GM20000 (cell line): ENCODE measurements around the gene SMAD7.

Experiments used
- DNase-seq: peaks from one replicate; pipeline ENCODE4 v3.0.0; 2012; ENCODE audit warnings: low spot score
- TF ChIP-seq, protein P1 (sequence below): IDR thresholded peaks from 2 replicates; pipeline ENCODE4 v1.5.1; 2012; ENCODE audit warnings: mild to moderate bottlenecking, control low read depth; ENCODE audit errors: extremely low read depth, missing control alignments

Gene SMAD7

DNA sequence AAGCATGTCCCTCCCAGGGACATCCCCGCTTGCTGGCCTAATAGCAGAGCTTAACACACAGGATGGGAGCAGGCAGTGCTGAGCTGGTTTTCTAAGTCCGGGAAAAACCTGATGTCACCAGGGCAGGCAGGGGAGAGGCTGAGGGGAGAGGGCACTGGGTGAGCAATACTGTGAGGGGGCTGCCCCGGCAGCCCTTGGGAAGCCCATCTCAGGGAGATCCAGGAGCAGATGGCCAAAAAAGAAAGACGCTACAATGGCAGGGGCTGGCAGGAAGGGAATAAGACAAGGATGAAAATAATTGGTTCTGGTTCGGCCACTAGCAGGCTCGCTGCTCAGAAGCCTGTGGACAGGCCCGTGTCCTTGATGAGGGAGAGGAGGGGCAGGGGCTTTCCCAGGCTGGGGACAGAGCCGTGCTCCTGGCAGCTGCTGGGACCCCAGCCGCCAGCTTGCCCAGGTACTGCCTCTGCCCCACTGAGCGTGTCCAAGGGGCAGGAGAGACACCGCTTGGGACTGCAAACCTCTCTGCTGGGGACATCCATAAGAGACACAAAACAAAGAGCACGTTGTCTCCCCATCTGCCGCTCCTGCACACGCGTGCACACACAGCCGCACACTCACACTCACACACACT lies 30.2 kb downstream of the SMAD7 start:
- no peak for DNase-seq
- TF ChIP-seq, protein P1, sequence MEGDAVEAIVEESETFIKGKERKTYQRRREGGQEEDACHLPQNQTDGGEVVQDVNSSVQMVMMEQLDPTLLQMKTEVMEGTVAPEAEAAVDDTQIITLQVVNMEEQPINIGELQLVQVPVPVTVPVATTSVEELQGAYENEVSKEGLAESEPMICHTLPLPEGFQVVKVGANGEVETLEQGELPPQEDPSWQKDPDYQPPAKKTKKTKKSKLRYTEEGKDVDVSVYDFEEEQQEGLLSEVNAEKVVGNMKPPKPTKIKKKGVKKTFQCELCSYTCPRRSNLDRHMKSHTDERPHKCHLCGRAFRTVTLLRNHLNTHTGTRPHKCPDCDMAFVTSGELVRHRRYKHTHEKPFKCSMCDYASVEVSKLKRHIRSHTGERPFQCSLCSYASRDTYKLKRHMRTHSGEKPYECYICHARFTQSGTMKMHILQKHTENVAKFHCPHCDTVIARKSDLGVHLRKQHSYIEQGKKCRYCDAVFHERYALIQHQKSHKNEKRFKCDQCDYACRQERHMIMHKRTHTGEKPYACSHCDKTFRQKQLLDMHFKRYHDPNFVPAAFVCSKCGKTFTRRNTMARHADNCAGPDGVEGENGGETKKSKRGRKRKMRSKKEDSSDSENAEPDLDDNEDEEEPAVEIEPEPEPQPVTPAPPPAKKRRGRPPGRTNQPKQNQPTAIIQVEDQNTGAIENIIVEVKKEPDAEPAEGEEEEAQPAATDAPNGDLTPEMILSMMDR = no peak

DNA sequence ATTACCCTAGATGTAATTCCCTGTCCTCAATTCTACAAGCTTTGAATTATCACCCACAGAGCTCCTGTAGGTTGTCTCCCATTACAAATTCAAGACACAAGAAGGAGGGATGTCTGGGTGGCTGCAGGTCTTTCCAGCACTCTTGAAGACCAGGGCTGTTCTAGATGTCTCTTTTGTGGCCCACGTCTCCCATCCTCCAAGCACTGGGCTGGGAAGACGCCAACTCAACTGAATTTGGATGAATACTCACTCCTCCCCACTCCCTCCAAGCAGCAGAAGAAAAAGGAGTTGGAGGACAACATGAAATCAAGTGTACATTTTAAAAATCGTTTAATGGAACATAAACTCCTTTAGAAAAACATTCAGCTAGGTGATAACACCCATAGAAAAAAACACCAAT lies 31.2 kb downstream of the SMAD7 start:
- DNase-seq = no peak
- TF ChIP-seq, protein P1 = no peak

DNA sequence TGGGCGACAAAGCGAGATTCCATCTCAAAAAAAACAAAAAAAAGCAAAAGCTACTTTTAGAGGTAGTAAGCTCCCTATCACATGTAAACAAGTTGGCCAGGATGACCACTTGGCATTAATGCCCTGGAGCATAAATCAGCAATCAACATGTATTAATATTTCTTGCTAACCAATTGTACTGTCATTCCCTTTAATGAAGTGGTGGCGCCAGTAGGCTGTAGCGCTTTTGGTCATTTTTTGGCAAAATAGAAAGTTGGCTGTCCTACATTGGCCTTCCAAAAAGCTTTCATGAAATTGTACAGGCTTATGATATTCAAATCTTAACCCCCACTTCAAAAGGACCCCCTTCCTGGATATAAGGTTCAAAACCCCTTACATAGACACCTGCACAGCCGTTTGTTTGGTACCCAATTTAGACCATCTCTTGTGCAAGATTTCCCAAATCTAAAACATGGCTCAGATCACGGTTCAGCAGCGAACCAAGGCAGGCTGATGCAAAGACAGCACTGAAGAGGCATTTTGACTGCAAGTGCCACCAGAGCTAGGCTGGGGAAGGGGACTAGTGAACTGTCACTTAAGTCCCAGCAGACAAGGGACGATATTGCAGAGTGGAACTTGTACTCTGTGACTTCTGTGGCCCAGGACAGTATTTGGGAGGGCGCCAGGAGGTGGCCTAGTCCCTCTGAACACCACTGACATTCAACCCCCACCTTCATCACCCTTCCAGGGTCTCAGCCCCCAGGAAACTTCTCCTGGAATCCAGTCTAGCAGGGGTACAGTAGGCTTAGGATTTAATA lies 31.9 kb downstream of the SMAD7 start:
- TF ChIP-seq, protein P1 = no peak
- no peak for DNase-seq

DNA sequence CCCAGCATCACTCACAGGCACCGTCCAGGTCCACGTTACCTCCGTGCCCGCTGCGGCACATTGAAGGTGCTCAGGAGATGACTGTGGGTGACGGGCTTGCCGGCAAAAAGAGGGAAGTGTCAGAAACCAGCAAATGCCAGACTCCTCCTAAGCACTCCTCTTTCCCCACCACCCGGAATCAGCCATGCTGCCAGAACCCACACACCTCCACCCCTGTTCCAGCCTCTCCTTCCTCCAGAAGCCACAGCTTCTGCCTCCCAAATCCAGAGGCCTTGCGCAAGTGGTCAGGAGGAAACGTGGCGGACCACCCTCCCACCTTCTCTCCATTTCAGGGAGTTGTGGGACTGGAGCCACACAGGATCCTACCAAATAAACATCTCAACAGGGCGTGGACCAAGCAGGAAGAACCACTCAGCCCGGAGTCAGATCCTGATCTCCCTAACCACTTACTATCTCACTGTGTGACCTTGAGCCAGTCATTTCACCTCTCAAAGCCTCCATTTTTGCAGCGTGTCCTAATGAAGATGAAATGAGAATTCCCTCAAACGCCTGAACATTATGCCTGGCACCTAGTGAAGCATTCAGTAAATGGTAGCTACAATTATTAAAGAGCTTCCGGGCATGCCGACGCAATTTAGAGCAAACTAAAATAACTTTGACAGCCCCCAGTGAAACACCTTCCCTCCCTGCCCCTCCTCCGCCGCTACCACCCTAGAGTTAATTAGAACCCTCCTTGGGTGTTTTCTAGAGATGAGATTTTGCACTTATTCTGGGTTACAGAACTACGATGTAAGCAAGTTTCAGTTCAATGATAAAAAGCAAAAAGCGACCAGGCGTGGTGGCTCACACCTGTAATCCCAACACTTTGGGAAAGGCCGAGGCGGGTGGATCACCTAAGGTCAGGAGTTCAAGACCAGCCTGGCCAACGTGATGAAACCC lies 32.9 kb downstream of the SMAD7 start:
- no peak for DNase-seq
- TF ChIP-seq, protein P1 = no peak

DNA sequence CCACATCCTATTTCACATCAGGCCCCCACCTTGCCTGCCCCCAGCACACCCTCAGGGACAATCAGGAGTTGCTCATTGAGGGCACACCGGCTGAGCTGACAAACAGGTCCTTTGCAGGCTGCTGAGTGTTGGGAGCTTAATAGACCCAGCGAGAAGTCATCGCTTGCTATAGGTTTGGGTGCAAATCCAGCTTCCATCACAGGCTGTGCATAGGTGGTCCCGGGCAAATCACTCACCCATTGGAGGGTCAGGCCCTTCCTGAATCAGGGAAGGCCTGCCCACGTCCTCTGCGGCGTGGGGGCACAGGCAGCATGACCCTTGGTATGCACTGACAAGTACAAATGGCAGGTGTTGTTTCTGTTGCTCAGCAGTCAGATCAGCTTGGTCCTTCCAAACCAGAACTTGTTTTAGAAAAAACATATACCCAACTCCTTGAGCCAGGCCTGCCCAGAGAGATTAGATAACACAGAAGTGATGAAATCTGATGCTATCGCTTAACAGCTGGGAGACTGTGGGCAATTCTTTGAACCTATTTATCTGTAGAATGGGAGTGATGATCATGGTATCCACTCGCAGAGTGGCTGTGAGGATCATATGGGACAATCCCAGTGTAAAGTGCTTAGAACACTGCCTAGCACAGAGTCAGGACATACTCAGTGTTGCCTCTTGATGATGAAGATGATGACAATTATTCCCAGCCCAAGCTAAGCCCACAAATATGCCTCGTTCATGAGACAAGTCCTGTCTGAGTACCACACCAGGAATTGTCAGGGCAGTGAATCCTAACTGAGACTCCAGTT lies 34.9 kb downstream of the SMAD7 start:
- TF ChIP-seq, protein P1 = no peak
- no peak for DNase-seq

DNA sequence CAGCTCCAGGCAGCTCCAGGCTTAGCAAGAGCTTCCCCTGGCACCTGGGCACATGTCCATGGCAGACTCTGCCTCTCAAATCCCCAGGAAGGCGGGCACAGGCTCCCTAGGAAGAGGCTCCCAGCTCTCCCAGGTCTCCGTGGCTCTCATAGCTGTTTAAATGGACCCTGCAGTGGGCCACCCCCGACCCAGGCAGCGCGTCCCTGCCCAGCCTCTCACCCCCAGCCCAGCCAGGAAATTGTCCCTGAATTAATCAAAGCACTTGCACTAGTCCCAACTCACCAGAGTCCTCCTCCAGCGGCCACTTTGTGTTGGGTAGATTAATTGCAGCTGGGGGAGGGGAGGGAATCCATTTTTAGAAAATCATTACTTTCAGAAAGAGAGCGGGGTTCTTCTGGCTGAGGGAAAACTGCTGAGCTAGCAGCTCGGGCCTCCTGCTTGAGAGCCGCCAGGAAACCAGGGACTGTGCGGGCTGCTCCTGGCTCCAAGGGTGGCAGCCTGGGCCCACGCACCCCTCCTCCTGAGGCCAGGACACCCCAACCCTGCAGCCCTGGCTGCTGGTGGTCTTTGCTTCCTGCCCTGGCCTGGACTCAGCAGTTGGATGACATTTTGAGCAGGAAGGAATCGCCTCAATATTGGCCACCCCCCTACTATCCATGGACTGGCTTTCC lies 36.0 kb downstream of the SMAD7 start:
- TF ChIP-seq, protein P1 = no peak
- no peak for DNase-seq
